Memory B cell (primary cell): ENCODE measurements around the gene AGPAT3.

ENCODE experiments used
- ATAC-seq: fragments of 150-1000 bp; cut with Tn5 transposase; 2 replicates; pipeline ENCODE4 v1.10.0; 2021; ENCODE audit warnings: low read depth, mild to moderate bottlenecking, moderate library complexity
- DNase-seq, 2 donors: peaks; one replicate each; pipeline ENCODE4 v3.0.0; 2022; ENCODE audit warnings: low spot score in 2 of 2
- H3K27ac Mint-ChIP-seq: one replicate; pipeline ENCODE4 v1.8.0; 2022; ENCODE audit warnings: mild to moderate bottlenecking, moderate library complexity, mixed read lengths
- H3K27me3 Mint-ChIP-seq: one replicate; pipeline ENCODE4 v1.8.0; 2022; ENCODE audit warnings: mixed read lengths
- H3K36me3 Mint-ChIP-seq: one replicate; pipeline ENCODE4 v1.8.0; 2022; ENCODE audit warnings: mild to moderate bottlenecking, mixed read lengths
- H3K4me1 Mint-ChIP-seq: one replicate; pipeline ENCODE4 v1.8.0; 2022; ENCODE audit warnings: mixed read lengths
- H3K4me3 Mint-ChIP-seq: one replicate; pipeline ENCODE4 v1.8.0; 2022; ENCODE audit warnings: mild to moderate bottlenecking, moderate library complexity, mixed read lengths
- H3K9me3 Mint-ChIP-seq: one replicate; pipeline ENCODE4 v1.8.0; 2022; ENCODE audit warnings: mixed read lengths

Gene AGPAT3

DNA sequence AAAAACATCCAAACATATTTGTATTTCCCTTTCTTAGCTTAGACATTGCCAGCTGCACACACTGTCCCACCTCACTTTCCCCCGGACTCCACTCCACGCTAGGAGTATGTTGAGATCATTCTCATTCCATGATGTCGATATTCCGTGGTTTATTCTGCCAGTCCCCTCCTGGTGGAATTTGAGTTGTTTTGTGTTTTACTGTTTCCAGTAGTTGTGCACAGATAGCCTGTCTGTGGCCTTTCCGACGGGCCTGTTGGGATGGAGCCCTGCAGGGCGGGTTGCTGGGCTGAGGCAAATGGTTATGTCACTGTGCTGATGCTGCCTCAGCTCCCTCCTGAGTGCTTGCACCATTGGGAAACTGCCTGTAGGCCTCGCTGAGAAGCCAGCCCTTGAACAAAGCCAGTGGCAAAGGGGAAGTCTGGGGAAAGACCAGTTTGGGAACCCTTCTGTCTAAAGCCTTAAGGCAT is 159.9 kb downstream of the AGPAT3 start:
- Mint-ChIP-seq H3K27ac (peak overlapping the region; percentile 77), H3K4me1 (peaks cover 40% of the 10 kb centered on the region), H3K9me3 (no peaks in the 10 kb centered on the region), H3K4me3 (no peak overlapping the region), H3K27me3 (no peaks in the 10 kb centered on the region), H3K36me3 (peaks cover 11% of the 10 kb centered on the region)
- no peak for DNase-seq
- ATAC-seq: no peak

DNA sequence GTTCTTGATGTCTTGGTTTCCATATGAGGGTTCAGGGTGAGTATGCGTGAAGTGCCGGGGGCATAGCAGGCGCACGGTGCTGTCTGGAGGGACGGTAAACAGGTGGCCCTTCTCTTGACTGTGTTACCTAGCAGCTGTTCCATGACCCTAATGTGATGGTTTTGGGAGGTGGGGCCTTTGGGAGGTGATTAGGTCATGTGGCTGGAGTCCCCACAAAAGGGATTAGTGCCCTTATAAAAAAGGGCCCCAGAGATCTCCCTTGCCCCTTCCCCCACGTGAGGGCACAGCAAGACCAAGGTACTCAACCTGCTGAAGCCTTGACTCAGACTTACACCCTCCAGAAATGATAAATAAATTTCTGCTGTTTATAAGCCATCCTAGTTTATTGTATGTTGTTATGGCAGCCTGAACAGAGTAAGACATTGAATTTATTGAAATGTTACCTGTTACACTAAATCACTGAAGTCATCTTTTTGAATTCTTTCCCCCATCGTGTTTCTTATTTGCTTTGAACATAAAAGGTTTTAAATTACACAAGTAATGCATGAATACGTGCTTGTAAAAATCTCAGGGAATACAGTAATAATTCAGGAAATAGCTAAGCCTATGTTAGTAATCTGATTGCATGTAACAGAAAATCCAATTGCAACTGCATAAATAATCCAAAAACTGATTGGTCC is 162.7 kb downstream of the AGPAT3 start:
- Mint-ChIP-seq H3K4me1 (peaks cover 39% of the 10 kb centered on the region), H3K4me3 (no peak overlapping the region), H3K9me3 (no peaks in the 10 kb centered on the region), H3K27me3 (no peaks in the 10 kb centered on the region), H3K27ac (no peak overlapping the region), H3K36me3 (peaks cover 15% of the 10 kb centered on the region)
- no peak for DNase-seq
- ATAC-seq: no peak

DNA sequence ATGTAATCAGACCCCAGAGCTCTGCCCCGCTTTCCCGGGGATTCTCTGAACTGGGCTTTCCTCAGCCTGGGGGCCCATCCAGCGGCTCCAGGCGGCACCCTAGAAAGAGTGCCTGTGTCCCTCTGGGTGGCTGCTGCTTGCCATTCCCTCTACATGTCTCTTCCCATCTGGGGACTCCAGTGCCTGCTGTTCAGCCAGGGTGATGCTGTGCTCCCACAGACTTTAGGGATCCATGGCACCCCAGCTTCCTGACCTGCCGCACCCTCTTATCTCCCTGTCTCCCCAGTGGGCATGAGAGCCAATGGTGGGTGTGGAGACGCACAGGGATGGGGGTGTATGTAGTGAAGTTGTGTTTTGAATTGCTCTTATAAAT is 163.2 kb downstream of the AGPAT3 start:
- ATAC-seq (no peak), DNase-seq (no peak)
- H3K27ac Mint-ChIP-seq: no peak overlapping the region
- H3K27me3 Mint-ChIP-seq: no peaks in the 10 kb centered on the region
- H3K9me3 Mint-ChIP-seq: no peaks in the 10 kb centered on the region
- peaks cover 37% of the 10 kb centered on the region for H3K4me1 Mint-ChIP-seq
- no peak overlapping the region for H3K4me3 Mint-ChIP-seq
- peaks cover 18% of the 10 kb centered on the region for H3K36me3 Mint-ChIP-seq

DNA sequence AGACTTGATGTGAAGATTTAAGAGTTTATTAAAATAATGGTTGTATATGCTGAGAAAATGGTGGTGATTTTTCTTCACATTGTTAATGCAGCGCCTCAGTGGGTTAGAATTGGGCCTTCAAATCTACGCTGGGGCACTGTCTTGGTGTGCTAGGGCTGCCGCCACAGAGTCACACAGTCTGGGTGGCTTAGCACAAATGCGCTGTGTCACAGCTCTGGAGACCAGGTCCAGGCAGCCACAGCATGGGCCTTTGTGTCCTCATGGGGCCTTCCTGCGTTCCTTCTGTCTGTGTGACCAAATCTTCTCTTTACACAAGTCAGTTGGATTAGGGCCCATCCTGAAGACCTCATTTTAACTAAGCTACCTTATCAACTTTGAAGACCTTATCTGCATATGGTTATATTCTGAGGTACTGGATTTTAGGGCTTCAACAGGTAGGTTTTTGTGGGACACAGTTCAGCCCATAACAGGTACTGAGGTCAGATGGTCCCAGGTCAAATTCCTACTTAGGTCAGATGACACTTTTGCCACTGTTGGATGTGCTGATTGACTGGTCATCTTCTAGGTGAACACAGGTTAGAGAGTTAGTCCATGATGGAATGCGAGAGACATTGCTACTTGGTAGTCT is 164.6 kb downstream of the AGPAT3 start:
- Mint-ChIP-seq H3K27ac (peak overlapping the region; percentile 46), H3K4me1 (peaks cover 34% of the 10 kb centered on the region), H3K27me3 (no peaks in the 10 kb centered on the region), H3K36me3 (peaks cover 25% of the 10 kb centered on the region), H3K9me3 (no peaks in the 10 kb centered on the region), H3K4me3 (no peak overlapping the region)
- no peak for DNase-seq
- no peak for ATAC-seq

GRCh38 chr21:44035244-44035643 is 170.2 kb downstream of the AGPAT3 start:
- ATAC-seq (no peak), DNase-seq (no peak)
- Mint-ChIP-seq H3K27me3 (no peaks in the 10 kb centered on the region), H3K4me3 (no peak overlapping the region), H3K27ac (no peak overlapping the region), H3K9me3 (no peaks in the 10 kb centered on the region), H3K4me1 (peaks cover 13% of the 10 kb centered on the region), H3K36me3 (peaks cover 41% of the 10 kb centered on the region)
